T-helper 17 cell (primary cell): Measurements from ENCODE around the gene GSE1. TPM values are rescaled to one million over a fixed set of nuclear protein-coding genes. Genes with fewer than 3 reads are reported as not detected.

Experiments used
- ATAC-seq: fragments of 150-1000 bp; cut with Tn5 transposase; 2 replicates; pipeline ENCODE4 v1.10.0; 2021; ENCODE audit warnings: mild to moderate bottlenecking, moderate library complexity
- DNase-seq, 3 donors: peaks; one replicate each; pipeline versions ENCODE4 v3.0.0 to v3.0.0-alpha.2; 2020 to 2021
- H3K9me3 ChIP-seq: one replicate; pipeline ENCODE4 v1.7.0; 2013; ENCODE audit warnings: low read length, mild to moderate bottlenecking; ENCODE audit not compliant: control insufficient read depth, poor library complexity, severe bottlenecking
- H3K27ac Mint-ChIP-seq: one replicate; pipeline ENCODE4 v1.8.0; 2022; ENCODE audit warnings: mild to moderate bottlenecking, moderate library complexity, mixed read lengths
- H3K27me3 Mint-ChIP-seq: one replicate; pipeline ENCODE4 v1.8.0; 2022; ENCODE audit warnings: mixed read lengths
- H3K36me3 Mint-ChIP-seq: one replicate; pipeline ENCODE4 v1.8.0; 2022; ENCODE audit warnings: low read depth, mixed read lengths
- H3K4me1 Mint-ChIP-seq: one replicate; pipeline ENCODE4 v1.8.0; 2022; ENCODE audit warnings: mild to moderate bottlenecking, mixed read lengths
- H3K4me3 Mint-ChIP-seq: one replicate; pipeline ENCODE4 v1.8.0; 2022; ENCODE audit warnings: mild to moderate bottlenecking, moderate library complexity, mixed read lengths
- total RNA-seq, 4 donors: library from RNA in 2 of 4; stranded (reverse) in 2 of 4; gene quantifications; one replicate each; pipeline ENCODE4 v1.2.3 and lab custom pipeline; 2022 to 2026

Gene GSE1
- total RNA-seq, 2 donors from 2014 or later, result 39.1 to 40.9 TPM

- no peak overlapping the region for H3K27ac Mint-ChIP-seq
Measured at GRCh38 chr16:85715169-85716021, 102.3 kb downstream of the GSE1 start.

DNA sequence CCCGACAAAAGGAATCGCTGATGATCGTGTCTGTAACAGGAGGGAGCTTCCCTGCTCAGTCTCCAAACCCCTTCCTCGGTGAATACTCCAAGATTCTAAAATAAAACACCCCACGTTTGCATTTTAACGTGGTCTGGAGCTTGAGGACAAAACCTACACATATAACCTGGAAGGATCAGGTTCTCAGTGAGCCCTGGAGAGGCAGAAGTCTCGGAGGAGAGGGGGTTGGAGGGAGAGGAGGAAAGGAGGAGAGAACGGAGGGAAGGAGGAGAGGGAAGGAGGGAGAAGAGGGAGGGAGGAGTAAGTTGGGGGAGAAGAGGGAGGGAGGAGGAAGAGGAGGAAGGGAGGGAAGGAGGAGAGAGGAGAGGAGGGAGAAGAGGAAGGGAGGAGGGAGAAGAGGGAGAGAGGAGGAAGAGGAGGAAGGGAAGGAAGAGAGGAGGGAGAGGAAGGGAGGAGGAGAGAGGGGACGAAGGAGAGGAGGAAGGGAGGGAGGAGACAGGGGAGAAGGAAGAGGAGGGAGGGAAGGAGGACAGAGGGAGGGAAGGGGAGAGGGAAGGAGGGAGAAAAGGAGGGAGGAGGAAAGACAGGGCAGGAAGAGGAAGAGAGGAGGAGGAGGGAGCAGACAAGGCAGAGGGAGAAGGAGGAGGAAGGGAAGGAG is 103.0 kb downstream of the GSE1 start:
- H3K4me1 Mint-ChIP-seq, result peaks cover 7% of the 10 kb centered on the region
- no peak overlapping the region for H3K27ac Mint-ChIP-seq
- H3K4me3 Mint-ChIP-seq, result no peak overlapping the region
- peaks cover 17% of the 10 kb centered on the region for H3K27me3 Mint-ChIP-seq
- no peaks in the 10 kb centered on the region for H3K36me3 Mint-ChIP-seq
- no peak for ATAC-seq
- no peak for DNase-seq
- no peaks in the 10 kb centered on the region for H3K9me3 ChIP-seq

More at GRCh38 chr16:85715169-85716021, 102.3 kb downstream of the GSE1 start:
- no peaks in the 10 kb centered on the region for H3K9me3 ChIP-seq
- peaks cover 17% of the 10 kb centered on the region for H3K27me3 Mint-ChIP-seq
- DNase-seq, result no peak
- no peaks in the 10 kb centered on the region for H3K36me3 Mint-ChIP-seq
- no peak overlapping the region for H3K4me3 Mint-ChIP-seq
- no peak for ATAC-seq
- peaks cover 4% of the 10 kb centered on the region for H3K4me1 Mint-ChIP-seq

DNA sequence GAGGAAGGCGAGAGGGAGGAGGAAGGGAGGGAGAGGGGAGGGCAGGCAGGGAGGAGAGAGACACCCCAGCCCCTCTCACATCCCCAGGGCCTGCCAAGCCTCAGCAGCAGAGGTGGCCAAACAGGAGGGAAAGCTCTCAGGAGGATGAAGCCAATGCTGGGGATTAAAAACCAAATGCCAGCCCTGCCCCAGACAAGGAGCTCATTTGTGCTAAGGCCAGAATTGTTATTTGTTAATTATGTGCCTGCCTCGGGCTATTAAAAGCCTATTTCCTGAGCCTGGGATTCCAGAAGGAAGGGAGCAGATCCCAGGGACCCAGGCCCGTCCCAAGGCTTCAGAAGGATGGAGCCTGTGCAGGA is 103.5 kb downstream of the GSE1 start:
- ATAC-seq, result no peak
- H3K27ac Mint-ChIP-seq, result no peak overlapping the region
- H3K9me3 ChIP-seq, result no peaks in the 10 kb centered on the region
- H3K36me3 Mint-ChIP-seq, result no peaks in the 10 kb centered on the region
- DNase-seq, result no peak
- peaks cover 17% of the 10 kb centered on the region for H3K27me3 Mint-ChIP-seq
- H3K4me1 Mint-ChIP-seq, result peaks cover 7% of the 10 kb centered on the region
- no peak overlapping the region for H3K4me3 Mint-ChIP-seq

DNA sequence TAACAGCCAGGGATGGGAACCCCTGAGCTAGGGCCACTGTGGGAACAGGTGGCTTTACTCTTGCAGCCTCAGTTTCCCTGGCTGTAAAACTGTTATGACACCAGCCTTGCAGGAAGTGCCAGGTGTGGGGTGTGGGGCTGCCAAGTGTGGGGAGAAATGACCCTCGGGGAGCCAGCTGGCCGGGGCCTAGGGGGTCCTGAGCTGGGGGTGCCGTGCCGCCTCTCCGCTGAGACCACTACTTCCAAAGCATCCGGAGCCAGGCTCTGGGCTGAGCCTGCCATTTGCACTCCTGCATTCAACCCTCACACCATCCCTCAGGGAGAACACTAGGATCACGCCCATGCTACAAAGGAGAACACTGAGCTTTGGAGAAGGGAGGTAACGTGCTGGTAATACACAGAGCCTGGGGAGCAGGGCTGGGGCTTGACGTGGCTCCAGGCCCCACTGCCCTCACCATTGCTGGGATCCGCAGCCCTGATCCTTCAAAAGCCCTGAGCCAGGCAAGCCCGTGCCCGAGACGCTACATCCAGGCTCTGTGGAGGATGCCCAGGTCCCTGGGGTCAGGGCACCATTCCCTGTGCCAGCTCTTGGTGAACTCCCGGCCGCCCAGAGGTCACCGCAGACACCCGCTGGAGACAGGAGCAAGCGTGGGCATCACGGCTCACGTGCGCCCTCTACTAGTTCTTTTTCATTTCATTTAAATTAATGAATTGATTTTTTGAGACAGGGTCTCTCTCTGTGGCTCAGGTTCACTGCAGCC is 104.5 kb downstream of the GSE1 start:
- peak overlapping the region; percentile 39 for H3K27ac Mint-ChIP-seq
- no peak overlapping the region for H3K4me3 Mint-ChIP-seq
- no peaks in the 10 kb centered on the region for H3K9me3 ChIP-seq
- peaks cover 7% of the 10 kb centered on the region for H3K4me1 Mint-ChIP-seq
- ATAC-seq (peak; percentile 49), DNase-seq (peak; percentile 19 to 33 (median 25))
- H3K36me3 Mint-ChIP-seq, result no peaks in the 10 kb centered on the region
- peaks cover 16% of the 10 kb centered on the region for H3K27me3 Mint-ChIP-seq

DNA sequence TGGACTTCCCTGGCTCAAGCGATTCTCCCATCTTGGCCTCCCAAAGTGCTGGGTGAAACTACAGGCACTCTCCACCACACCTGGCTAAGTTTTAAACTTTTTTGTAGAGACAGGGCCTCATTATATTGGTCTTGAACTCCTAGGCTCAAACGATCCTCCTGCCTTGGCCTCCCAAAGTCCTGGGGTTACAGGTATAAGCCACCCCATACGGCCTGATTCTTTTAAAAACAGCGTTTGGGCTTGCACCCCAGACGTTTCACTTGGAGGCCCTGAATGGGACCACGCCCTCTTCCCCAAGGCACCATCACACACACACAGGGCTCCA is 105.0 kb downstream of the GSE1 start:
- no peaks in the 10 kb centered on the region for H3K9me3 ChIP-seq
- Mint-ChIP-seq H3K4me3 (no peak overlapping the region), H3K27ac (peak overlapping the region; percentile 39), H3K4me1 (peaks cover 7% of the 10 kb centered on the region), H3K36me3 (no peaks in the 10 kb centered on the region), H3K27me3 (peaks cover 12% of the 10 kb centered on the region)
- DNase-seq (no peak), ATAC-seq (no peak)

- no peaks in the 10 kb centered on the region for H3K36me3 Mint-ChIP-seq
- no peak overlapping the region for H3K4me3 Mint-ChIP-seq
- peaks cover 7% of the 10 kb centered on the region for H3K4me1 Mint-ChIP-seq
- H3K9me3 ChIP-seq, result no peaks in the 10 kb centered on the region
- peaks cover 12% of the 10 kb centered on the region for H3K27me3 Mint-ChIP-seq
- DNase-seq (no peak), ATAC-seq (no peak)
- H3K27ac Mint-ChIP-seq, result no peak overlapping the region
Measured at GRCh38 chr16:85718682-85719081, 105.6 kb downstream of the GSE1 start.

- H3K9me3 ChIP-seq, result no peaks in the 10 kb centered on the region
- H3K27me3 Mint-ChIP-seq, result peaks cover 18% of the 10 kb centered on the region
- ATAC-seq (no peak), DNase-seq (no peak)
- H3K36me3 Mint-ChIP-seq, result no peaks in the 10 kb centered on the region
- no peak overlapping the region for H3K4me3 Mint-ChIP-seq
- H3K4me1 Mint-ChIP-seq, result peaks cover 7% of the 10 kb centered on the region
- no peak overlapping the region for H3K27ac Mint-ChIP-seq
Measured at GRCh38 chr16:85719605-85720301, 106.6 kb downstream of the GSE1 start.

- peaks cover 18% of the 10 kb centered on the region for H3K27me3 Mint-ChIP-seq
- DNase-seq (no peak), ATAC-seq (no peak)
- H3K27ac Mint-ChIP-seq, result no peak overlapping the region
- H3K4me1 Mint-ChIP-seq, result peaks cover 7% of the 10 kb centered on the region
- H3K9me3 ChIP-seq, result no peaks in the 10 kb centered on the region
- H3K36me3 Mint-ChIP-seq, result no peaks in the 10 kb centered on the region
- no peak overlapping the region for H3K4me3 Mint-ChIP-seq
Measured at GRCh38 chr16:85720302-85720637, 107.1 kb downstream of the GSE1 start.

DNA sequence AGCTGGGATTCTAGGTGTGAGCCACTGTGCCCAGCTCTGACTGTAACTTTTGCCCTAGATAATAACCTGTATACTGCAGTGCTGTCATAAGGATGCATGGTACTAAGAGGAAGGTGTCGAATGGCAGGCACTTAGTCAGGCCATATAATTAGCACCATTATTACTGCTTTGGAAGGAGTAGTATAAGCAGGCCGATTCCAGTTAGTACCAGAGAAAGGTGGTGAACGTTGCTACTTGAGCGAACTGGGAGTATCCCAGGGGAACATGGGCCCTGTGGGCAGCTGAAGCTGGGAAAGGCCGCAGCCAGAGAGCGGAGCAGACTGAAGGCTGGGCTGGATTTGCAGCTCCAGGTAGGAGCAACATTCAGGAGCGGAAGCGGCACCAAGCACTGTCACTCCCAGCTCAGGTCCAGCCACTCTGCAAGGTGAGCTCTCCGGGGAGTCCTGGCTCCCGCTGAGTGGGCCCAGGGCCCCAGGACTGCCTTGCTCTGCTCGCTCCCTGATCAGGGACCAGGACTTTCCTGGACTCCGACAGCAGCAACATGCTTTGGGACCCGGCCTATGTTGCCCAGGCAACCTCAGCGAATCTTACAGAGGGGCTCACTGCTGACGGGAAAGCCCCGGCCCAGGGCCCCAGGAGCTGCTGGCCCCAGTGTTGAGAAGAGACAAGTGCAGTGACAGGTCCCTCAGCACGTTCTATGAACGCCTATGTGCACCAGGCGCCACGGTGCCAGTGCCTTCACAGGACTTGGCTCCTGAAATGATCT is 109.2 kb downstream of the GSE1 start:
- Mint-ChIP-seq H3K36me3 (peaks cover 4% of the 10 kb centered on the region), H3K4me1 (peaks cover 3% of the 10 kb centered on the region), H3K4me3 (no peak overlapping the region), H3K27me3 (peaks cover 33% of the 10 kb centered on the region), H3K27ac (no peak overlapping the region)
- no peak for ATAC-seq
- DNase-seq, result no peak
- H3K9me3 ChIP-seq, result no peaks in the 10 kb centered on the region

DNA sequence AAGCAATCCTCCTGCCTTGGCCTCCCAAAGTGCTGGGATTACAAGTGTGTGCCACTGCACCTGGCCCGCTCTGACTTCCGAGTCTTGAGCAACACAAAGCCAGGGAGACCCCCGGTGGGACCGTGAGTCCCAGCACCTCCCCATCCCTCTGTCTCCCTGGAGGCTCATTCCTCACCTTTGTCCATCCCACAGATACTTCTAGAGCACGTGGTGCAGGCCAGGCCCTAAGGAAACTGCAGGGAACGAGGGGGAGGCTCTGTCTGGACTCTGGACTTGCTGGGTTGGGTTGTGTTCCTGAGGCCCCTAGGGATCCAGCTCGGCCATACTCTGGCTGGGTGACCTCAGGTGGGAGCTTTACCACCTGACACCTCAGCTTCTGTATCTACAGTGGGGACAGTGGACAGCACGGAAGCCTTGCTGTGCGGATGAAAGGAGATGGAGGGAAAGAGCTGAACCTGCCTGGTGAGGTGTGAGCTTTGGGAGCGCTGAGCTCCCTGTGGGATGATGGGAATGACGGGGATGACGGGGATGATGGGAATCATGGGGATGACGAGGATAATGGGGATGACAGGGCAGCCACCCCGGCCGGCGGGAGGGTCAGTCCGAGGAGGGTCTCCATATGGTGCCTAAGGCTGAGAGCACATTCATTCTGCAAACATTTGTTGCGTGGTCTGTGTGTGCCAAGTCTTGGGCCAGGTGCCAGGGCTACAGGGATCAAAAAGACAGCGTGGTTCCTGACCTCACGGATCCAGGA is 111.2 kb downstream of the GSE1 start:
- peaks cover 25% of the 10 kb centered on the region for H3K27me3 Mint-ChIP-seq
- no peaks in the 10 kb centered on the region for H3K9me3 ChIP-seq
- H3K27ac Mint-ChIP-seq, result no peak overlapping the region
- DNase-seq (no peak), ATAC-seq (no peak)
- H3K4me3 Mint-ChIP-seq, result no peak overlapping the region
- peaks cover 3% of the 10 kb centered on the region for H3K4me1 Mint-ChIP-seq
- H3K36me3 Mint-ChIP-seq, result peaks cover 4% of the 10 kb centered on the region

DNA sequence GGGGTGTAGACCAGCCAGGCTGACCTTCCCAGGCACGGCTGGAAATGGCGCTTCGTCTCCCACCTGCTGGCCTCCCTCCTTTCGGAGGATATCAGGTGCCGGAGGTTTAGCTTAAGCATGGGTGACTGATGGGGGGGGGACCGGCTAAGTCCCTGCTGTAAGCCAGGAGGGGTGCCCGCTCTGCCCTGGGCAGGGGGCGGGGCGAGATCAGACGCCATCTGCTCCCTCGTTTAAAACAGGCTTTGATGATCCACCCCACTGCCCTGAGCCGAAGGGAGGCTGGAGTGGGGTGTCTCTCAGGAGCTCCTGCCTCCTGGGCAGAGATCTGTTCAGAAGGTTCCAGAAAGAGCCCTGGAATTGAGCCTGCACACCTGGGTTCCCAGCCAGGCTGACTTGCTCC is 111.8 kb downstream of the GSE1 start:
- no peaks in the 10 kb centered on the region for H3K9me3 ChIP-seq
- DNase-seq (no peak), ATAC-seq (no peak)
- peaks cover 4% of the 10 kb centered on the region for H3K36me3 Mint-ChIP-seq
- no peak overlapping the region for H3K27ac Mint-ChIP-seq
- peaks cover 23% of the 10 kb centered on the region for H3K27me3 Mint-ChIP-seq
- H3K4me3 Mint-ChIP-seq, result no peak overlapping the region
- H3K4me1 Mint-ChIP-seq, result peaks cover 5% of the 10 kb centered on the region
